Neuronal stem cell (in vitro differentiated cells): ENCODE results near the gene SPRYD3.

Source experiments
- DNase-seq: peaks from one replicate; pipeline ENCODE4 v3.0.0-alpha.2; 2013; ENCODE audit warnings: low spot score
- H2AFZ ChIP-seq: one replicate; pipeline ENCODE4 v1.6.1; 2013; ENCODE audit warnings: mild to moderate bottlenecking, low read length, inconsistent platforms
- H2AK5ac ChIP-seq: 2 replicates; pipeline ENCODE4 v1.6.1; 2013; ENCODE audit warnings: low read depth, mild to moderate bottlenecking, inconsistent platforms, low read length, moderate library complexity, mixed read lengths
- H2BK120ac ChIP-seq: 2 replicates; pipeline ENCODE4 v1.6.1; 2013; ENCODE audit warnings: low read depth, mild to moderate bottlenecking, inconsistent platforms, low read length, moderate library complexity, mixed read lengths
- H2BK12ac ChIP-seq: one replicate; pipeline ENCODE4 v1.6.1; 2013; ENCODE audit warnings: low read length, inconsistent platforms
- H2BK15ac ChIP-seq: 2 replicates; pipeline ENCODE4 v1.6.1; 2013; ENCODE audit warnings: mild to moderate bottlenecking, low read length, inconsistent platforms, mixed read lengths
- H2BK5ac ChIP-seq: one replicate; pipeline ENCODE4 v1.6.1; 2013; ENCODE audit warnings: inconsistent platforms, mild to moderate bottlenecking, low read length, moderate library complexity
- H3K14ac ChIP-seq: one replicate; pipeline ENCODE4 v1.6.1; 2013; ENCODE audit warnings: low read length, inconsistent platforms
- H3K18ac ChIP-seq: 2 replicates; pipeline ENCODE4 v1.6.1; 2013; ENCODE audit warnings: low read length, inconsistent platforms
- H3K23ac ChIP-seq: 2 replicates; pipeline ENCODE4 v1.6.1; 2013; ENCODE audit warnings: low read depth, mild to moderate bottlenecking, mixed read lengths, low read length, inconsistent platforms; ENCODE audit not compliant: poor library complexity
- H3K27ac ChIP-seq: replicated peaks from 3 replicates; pipeline ENCODE4 v1.5.1; 2013; ENCODE audit warnings: low read length, inconsistent platforms
- H3K27me3 ChIP-seq, 3 experiments: 2 replicates each; pipeline ENCODE4 v1.6.1; 2013; ENCODE audit warnings: low read length in 3 of 3, mild to moderate bottlenecking in 2 of 3, inconsistent platforms in 1 of 3, low read depth in 1 of 3, mixed read lengths in 1 of 3, moderate library complexity in 1 of 3; ENCODE audit not compliant: control insufficient read depth in 3 of 3, insufficient read depth in 3 of 3
- H3K36me3 ChIP-seq, 2 donors: replicated peaks in 1 of 2; 2 replicates each; pipeline ENCODE4 v1.6.1; 2013; ENCODE audit warnings: low read length in 2 of 2; ENCODE audit not compliant: control insufficient read depth in 2 of 2, insufficient read depth in 2 of 2
- H3K4ac ChIP-seq: 2 replicates; pipeline ENCODE4 v1.6.1; 2013; ENCODE audit warnings: inconsistent platforms, mild to moderate bottlenecking, low read length, moderate library complexity
- H3K4me1 ChIP-seq, 2 donors: 1 replicate in 1 of 2; 2 replicates in 1 of 2; pipeline ENCODE4 v1.6.1; 2013; ENCODE audit warnings: low read length in 2 of 2, low read depth in 1 of 2; ENCODE audit not compliant: control insufficient read depth in 2 of 2, insufficient read depth in 1 of 2
- H3K4me2 ChIP-seq: one replicate; pipeline ENCODE4 v1.6.1; 2013; ENCODE audit warnings: mild to moderate bottlenecking, low read length, inconsistent platforms; ENCODE audit not compliant: insufficient read depth, poor library complexity, severe bottlenecking
- H3K4me3 ChIP-seq, 2 donors: 2 replicates each; pipeline ENCODE4 v1.5.1; 2013; ENCODE audit warnings: low read length in 2 of 2, mild to moderate bottlenecking in 2 of 2, inconsistent platforms in 1 of 2, moderate library complexity in 1 of 2
- H3K79me1 ChIP-seq: one replicate; pipeline ENCODE4 v1.6.1; 2013; ENCODE audit warnings: low read depth, mild to moderate bottlenecking, inconsistent platforms, low read length, moderate library complexity
- H3K9ac ChIP-seq: one replicate; pipeline ENCODE4 v1.6.1; 2013; ENCODE audit warnings: mild to moderate bottlenecking, low read depth, low read length, inconsistent platforms; ENCODE audit not compliant: poor library complexity
- H3K9me3 ChIP-seq, 2 donors: replicated peaks in 1 of 2; 2 replicates each; pipeline versions ENCODE3 to v1.6.1; 2013; ENCODE audit warnings: low read length in 2 of 2, mild to moderate bottlenecking in 2 of 2, inconsistent platforms in 1 of 2, low read depth in 1 of 2, mixed read lengths in 1 of 2, moderate library complexity in 1 of 2; ENCODE audit not compliant: control insufficient read depth in 2 of 2, insufficient read depth in 1 of 2
- H4K8ac ChIP-seq: one replicate; pipeline ENCODE4 v1.6.1; 2013; ENCODE audit warnings: low read depth, mild to moderate bottlenecking, inconsistent platforms, low read length, moderate library complexity
- H4K91ac ChIP-seq: one replicate; pipeline ENCODE4 v1.6.1; 2013; ENCODE audit warnings: low read length, low read depth, mild to moderate bottlenecking, inconsistent platforms; ENCODE audit not compliant: poor library complexity
- WGBS, 2 donors: extraction: QIAGEN DNeasy Blood & Tissue Kit; methylation state at CpG; one replicate each; pipeline ENCODE4 v1.1.7; 2013; ENCODE audit warnings: missing lambda C conversion rate in 2 of 2, mixed read lengths in 1 of 2; ENCODE audit not compliant: insufficient read length in 2 of 2, insufficient replicate concordance in 1 of 2; ENCODE audit errors: extremely low coverage in 2 of 2; 5-methylcytosine and 5-hydroxymethylcytosine counted together

Gene SPRYD3

GRCh38 chr12:53060721-53061276 lies 18.4 kb downstream of the SPRYD3 start:
- Histone ChIP-seq H3K4me1 (peaks cover 0 to 2% of the 10 kb centered on the region in 2 donors), H2AFZ (no peak overlapping the region), H3K9ac (peak overlapping the region; percentile 21), H3K27ac (no peak overlapping the region), H2BK5ac (peak overlapping the region; percentile 83), H4K8ac (no peak overlapping the region), H2AK5ac (peak overlapping the region; percentile 56), H3K4me2 (no peak overlapping the region), H3K27me3 (no peaks in the 10 kb centered on the region), H2BK120ac (peak overlapping the region; percentile 72), H3K36me3 (peaks cover 3 to 6% of the 10 kb centered on the region in 2 donors), H2BK15ac (peak overlapping the region; percentile 58), H3K4me3 (no peak overlapping the region), H4K91ac (no peak overlapping the region), H3K14ac (no peak overlapping the region), H3K9me3 (no peaks in the 10 kb centered on the region), H3K18ac (no peak overlapping the region), H3K23ac (peak overlapping the region; percentile 78), H3K79me1 (no peaks in the 10 kb centered on the region), H3K4ac (no peak overlapping the region), H2BK12ac (peak overlapping the region; percentile 84)
- DNase-seq: no peak
- WGBS, 2 donors: no CpG with 5 or more reads among the region's 18 CpGs

GRCh38 chr12:53060064-53060720 lies 19.0 kb downstream of the SPRYD3 start:
- H3K9ac ChIP-seq: peak overlapping the region; percentile 21
- H2BK5ac ChIP-seq: no peak overlapping the region
- peak overlapping the region; percentile 92 for H3K18ac ChIP-seq
- peak overlapping the region; percentile 72 for H2BK120ac ChIP-seq
- peak overlapping the region; percentile 97 for H2AK5ac ChIP-seq
- H3K9me3 ChIP-seq: no peaks in the 10 kb centered on the region
- no peak overlapping the region for H2AFZ ChIP-seq
- H3K23ac ChIP-seq: peak overlapping the region; percentile 89
- H4K91ac ChIP-seq: no peak overlapping the region
- H3K4me3 ChIP-seq: no peak overlapping the region
- peak overlapping the region; percentile 87 for H2BK15ac ChIP-seq
- H3K79me1 ChIP-seq: no peaks in the 10 kb centered on the region
- H3K27me3 ChIP-seq: no peaks in the 10 kb centered on the region
- H3K14ac ChIP-seq: peak overlapping the region; percentile 71
- no peak overlapping the region for H3K4ac ChIP-seq
- peaks cover 0 to 6% of the 10 kb centered on the region in 2 donors for H3K36me3 ChIP-seq
- WGBS, 2 donors: no CpG with 5 or more reads among the region's 17 CpGs
- no peak overlapping the region for H3K27ac ChIP-seq
- H4K8ac ChIP-seq: no peak overlapping the region
- H3K4me1 ChIP-seq: peaks cover 0 to 2% of the 10 kb centered on the region in 2 donors
- no peak overlapping the region for H3K4me2 ChIP-seq
- DNase-seq: no peak
- peak overlapping the region; percentile 84 for H2BK12ac ChIP-seq

- Histone ChIP-seq H2AFZ (no peak overlapping the region), H3K4me3 (peak overlapping the region in 1 of 2 donors; percentile 62), H3K14ac (peak overlapping the region; percentile 71), H4K8ac (peak overlapping the region; percentile 43), H3K4me2 (no peak overlapping the region), H2BK120ac (peak overlapping the region; percentile 72), H2BK15ac (peak overlapping the region; percentile 87), H2AK5ac (peak overlapping the region; percentile 97), H3K27me3 (no peaks in the 10 kb centered on the region), H3K4me1 (peaks cover 0 to 2% of the 10 kb centered on the region in 2 donors), H3K23ac (peak overlapping the region; percentile 89), H3K27ac (no peak overlapping the region), H3K18ac (peak overlapping the region; percentile 92), H3K9me3 (no peaks in the 10 kb centered on the region), H3K9ac (no peak overlapping the region), H3K4ac (no peak overlapping the region), H2BK5ac (no peak overlapping the region), H2BK12ac (peak overlapping the region; percentile 24), H4K91ac (peak overlapping the region; percentile 53), H3K79me1 (no peaks in the 10 kb centered on the region), H3K36me3 (peaks cover 0 to 2% of the 10 kb centered on the region in 2 donors)
- no CpG with 5 or more reads among the region's 24 CpGs for WGBS, 2 donors
- no peak for DNase-seq
These were observed 19.6 kb downstream of the SPRYD3 start for GRCh38 chr12:53059434-53060063.
